Uterus (tissue), 4 donors: ENCODE measurements around the gene COQ3. TPM values are rescaled to one million over a fixed set of nuclear protein-coding genes. Genes with fewer than 3 reads are reported as not detected.

Source experiments
- DNase-seq, 2 donors: peaks; one replicate each; pipeline ENCODE4 v3.0.0-alpha.2; 2019 to 2020
- H3K27ac ChIP-seq, 2 donors: fragments of 200-600 bp; sonication (generic); 1 replicate in 1 of 2; 2 replicates in 1 of 2; pipeline ENCODE4 v1.5.1; 2016 to 2018
- H3K27me3 ChIP-seq, 2 donors: fragments of 200-600 bp; sonication (generic); one replicate each; pipeline ENCODE4 v1.5.1; 2018 to 2019; ENCODE audit warnings: control low read depth in 1 of 2
- H3K36me3 ChIP-seq, 2 donors: fragments of 200-600 bp; sonication (generic); one replicate each; pipeline ENCODE4 v1.5.1; 2019; ENCODE audit warnings: control low read depth in 1 of 2
- H3K4me1 ChIP-seq, 2 donors: fragments of 200-600 bp; sonication (generic); one replicate each; pipeline ENCODE4 v1.5.1; 2018 to 2019; ENCODE audit warnings: control low read depth in 1 of 2
- H3K4me3 ChIP-seq, 2 donors: fragments of 200-600 bp; sonication (generic); 1 replicate in 1 of 2; 2 replicates in 1 of 2; pipeline ENCODE4 v1.5.1; 2018 to 2019; ENCODE audit warnings: mild to moderate bottlenecking in 1 of 2
- H3K9me3 ChIP-seq, 2 donors: fragments of 200-600 bp; sonication (generic); one replicate each; pipeline ENCODE4 v1.5.1; 2019; ENCODE audit warnings: control low read depth in 1 of 2
- CTCF ChIP-seq, 4 experiments: fragments of 200-600 bp in 2 of 4; fragments of 450-650 bp in 2 of 4; sonication (generic) in 2 of 4; IDR thresholded peaks; one replicate each; pipeline ENCODE4 v1.5.1; 2016 to 2019; ENCODE audit warnings: antibody characterized with exemption in 4 of 4, mild to moderate bottlenecking in 2 of 4, moderate library complexity in 1 of 4
- POLR2A ChIP-seq, 2 donors: fragments of 450-650 bp; IDR thresholded peaks; one replicate each; pipeline ENCODE4 v1.6.1; 2016; ENCODE audit warnings: antibody characterized with exemption in 2 of 2, mild to moderate bottlenecking in 1 of 2, moderate library complexity in 1 of 2
- intact Hi-C: fragments of 100-400 bp; cut with DNase I; formaldehyde crosslinking; loops from one replicate; pipeline ENCODE4 v1.15.1; 2023; ENCODE audit warnings: low total_unique reads
- total RNA-seq, 4 donors: library from RNA; depleted of rRNA in 3 of 4; stranded (reverse); fragments of >200 nt in 3 of 4; gene quantifications; one replicate each; pipeline versions ENCODE4 v1.1.0 to v1.2.4, GENCODE V29; 2014 to 2023
- donor health status: DM: yes; HTN: yes; CAD: no.

Gene COQ3
- total RNA-seq, result 10 to 100 TPM in 1 of 4 donors, 1 to 10 TPM in 2, under 1 TPM in 1; 0.77 to 31.8 (median 6.2) TPM

DNA sequence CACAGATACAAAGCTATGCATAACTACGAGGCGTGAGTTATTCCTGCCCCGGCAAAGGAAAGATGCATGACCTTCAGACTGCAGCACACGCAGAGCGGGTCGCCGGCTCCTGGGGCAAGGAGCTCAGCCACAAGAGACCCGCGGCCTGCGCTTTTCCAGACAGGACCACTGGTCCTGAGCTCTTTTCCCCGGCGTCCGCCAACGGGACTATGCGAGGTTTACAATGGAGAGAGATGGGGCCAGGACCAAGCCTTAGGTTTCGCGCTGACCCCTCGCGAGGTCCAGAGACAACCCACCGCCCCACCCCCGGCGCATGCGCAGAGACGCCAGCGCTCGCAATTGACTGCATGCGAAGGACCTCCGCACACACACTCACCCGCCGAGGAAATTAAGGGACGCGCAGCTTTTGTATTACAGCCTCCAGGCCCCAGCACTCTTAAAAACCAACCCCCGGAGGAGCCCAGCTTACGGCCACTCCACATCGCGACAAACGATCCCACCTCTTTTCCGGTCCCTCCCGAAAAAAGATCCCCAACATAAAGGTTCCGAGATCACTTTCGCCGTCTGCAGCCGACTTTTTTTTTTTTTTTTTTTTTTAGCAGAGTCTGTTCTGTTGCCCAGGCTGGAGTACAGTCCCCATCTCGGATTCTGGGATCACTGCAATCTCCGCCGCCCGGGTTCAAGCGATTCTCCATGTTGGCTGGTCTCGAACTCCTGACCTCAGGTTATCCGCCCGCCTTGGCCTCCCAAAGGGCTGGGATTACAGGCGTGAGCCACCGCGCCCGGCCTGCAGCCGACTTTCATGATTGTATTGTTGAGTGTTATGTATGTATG is at the start of gene COQ3:
TSS of gene COQ3 (minus strand) at position 498 of the 834 bp plus-strand sequence. CDS start at position 482, 16 bp downstream.
- Histone ChIP-seq H3K27me3 (no peaks in the 10 kb centered on the region), H3K36me3 (no peaks in the 10 kb centered on the region), H3K27ac (peak within 1 kb of the TSS; percentile 74 to 90), H3K4me1 (no peaks in the 10 kb centered on the region), H3K9me3 (no peaks in the 10 kb centered on the region), H3K4me3 (peak within 1 kb of the TSS; percentile 60 to 82)
- intact Hi-C loops, result no loop called here
- TF ChIP-seq POLR2A (IDR thresholded peaks at IDR 0.05) (no peak), CTCF (IDR thresholded peaks at IDR 0.05) (no peak)
- DNase-seq, result peak; percentile 58 to 68

DNA sequence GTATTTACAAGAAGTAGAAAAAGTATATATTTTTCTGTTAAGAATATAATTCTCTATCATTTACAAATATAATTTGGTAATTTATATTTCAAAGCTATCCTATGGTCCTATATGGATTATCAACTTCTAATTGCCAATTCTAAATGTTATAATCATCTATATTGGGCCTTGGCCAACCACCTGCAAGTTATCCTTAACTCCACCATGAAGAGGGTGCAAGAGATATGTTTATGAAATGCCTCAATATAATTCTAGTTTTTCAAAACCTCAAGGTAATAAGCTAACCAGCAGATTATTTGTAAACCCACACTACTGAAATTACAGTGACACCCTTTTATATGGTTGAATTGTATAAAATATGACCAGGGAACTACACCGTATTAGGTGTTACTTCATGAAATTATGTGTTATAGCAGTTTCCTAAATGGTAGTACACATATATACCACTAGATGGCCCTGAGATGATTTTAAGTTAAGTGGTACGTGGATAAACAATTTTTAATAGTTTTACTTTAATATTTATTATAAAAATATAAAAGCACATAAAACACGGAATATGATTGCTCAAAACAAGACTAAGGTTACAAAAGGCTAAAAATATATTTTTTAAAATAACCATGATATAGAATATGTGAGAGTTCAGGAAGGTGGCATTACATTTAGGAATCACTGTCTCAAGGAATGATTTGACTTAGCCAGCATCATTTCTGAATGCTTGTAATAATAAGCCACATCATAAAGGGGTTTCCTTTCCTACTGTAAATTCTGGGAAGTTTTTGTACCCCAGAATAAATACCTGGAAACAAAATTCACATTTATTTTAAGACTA is 40.9 kb upstream of the COQ3 start:
- no peak for DNase-seq
- Histone ChIP-seq H3K27ac (no peak overlapping the region), H3K4me1 (no peaks in the 10 kb centered on the region), H3K36me3 (no peaks in the 10 kb centered on the region), H3K9me3 (no peaks in the 10 kb centered on the region), H3K4me3 (no peak overlapping the region), H3K27me3 (no peaks in the 10 kb centered on the region)
- intact Hi-C loops, result no loop called here
- TF ChIP-seq CTCF (IDR thresholded peaks at IDR 0.05) (peak; percentile 35 to 76 (median 50)), POLR2A (IDR thresholded peaks at IDR 0.05) (no peak)

DNA sequence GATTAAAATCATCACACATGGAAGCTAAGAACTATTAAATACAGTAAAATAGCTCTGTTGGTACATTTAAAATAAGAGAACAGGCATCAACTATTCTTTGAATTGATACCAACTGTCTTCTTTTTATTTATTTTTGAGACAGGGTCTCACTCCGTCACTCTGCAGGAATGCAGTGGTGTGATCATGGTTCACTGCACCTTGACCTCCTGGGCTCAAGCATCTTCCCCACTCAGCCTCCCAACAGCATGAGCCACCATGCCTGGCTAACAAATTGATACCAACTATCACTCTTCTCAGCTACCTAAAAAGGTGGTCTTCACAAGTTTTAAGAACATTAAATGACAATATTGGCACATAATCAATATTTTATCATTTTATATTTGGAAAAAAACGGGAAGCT is 38.9 kb upstream of the COQ3 start:
- TF ChIP-seq POLR2A (IDR thresholded peaks at IDR 0.05) (no peak), CTCF (IDR thresholded peaks at IDR 0.05) (no peak)
- intact Hi-C loops, result no loop called here

DNA sequence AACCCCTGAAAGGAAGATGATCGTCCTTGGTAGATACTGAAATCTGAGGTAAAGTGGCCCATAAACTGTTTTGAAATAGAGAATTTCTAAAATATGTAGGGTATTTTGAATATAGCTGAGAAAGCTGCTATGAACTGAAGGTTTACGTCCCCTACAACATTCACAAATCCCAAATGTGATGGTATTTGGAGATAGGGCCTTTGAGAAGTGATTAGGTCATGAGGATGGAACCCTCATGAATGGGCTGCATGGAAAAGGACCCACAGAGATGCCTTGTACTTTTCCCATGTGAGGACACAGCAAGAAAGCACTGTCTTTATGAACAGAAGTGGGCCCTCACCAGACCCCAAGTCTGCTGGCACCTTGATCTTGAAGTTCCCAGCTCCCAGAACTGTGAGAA is 37.9 kb upstream of the COQ3 start:
- no peaks in the 10 kb centered on the region for H3K27me3 ChIP-seq
- no peak overlapping the region for H3K27ac ChIP-seq
- no peaks in the 10 kb centered on the region for H3K36me3 ChIP-seq
- H3K9me3 ChIP-seq, result no peaks in the 10 kb centered on the region
- intact Hi-C loops, result no loop called here
- TF ChIP-seq CTCF (IDR thresholded peaks at IDR 0.05), result no peak
- TF ChIP-seq POLR2A (IDR thresholded peaks at IDR 0.05), result no peak
- peaks cover 0 to 4% of the 10 kb centered on the region in 2 donors for H3K4me1 ChIP-seq
- no peak for DNase-seq
- H3K4me3 ChIP-seq, result no peak overlapping the region

More for the DNA sequence above, 38.9 kb upstream of the COQ3 start:
- no peaks in the 10 kb centered on the region for H3K27me3 ChIP-seq
- no peak overlapping the region for H3K4me3 ChIP-seq
- H3K9me3 ChIP-seq, result no peaks in the 10 kb centered on the region
- DNase-seq, result no peak
- no peak overlapping the region for H3K27ac ChIP-seq
- H3K36me3 ChIP-seq, result no peaks in the 10 kb centered on the region
- H3K4me1 ChIP-seq, result no peaks in the 10 kb centered on the region
